ENCODE data around the gene EZH2.

EZH2 gene

GRCh38 chr7:148852272-148852671, 31.8 kb downstream of the EZH2 start:
- DNase-seq: no peak

- DNase-seq: no peak
These were observed 33.5 kb downstream of the EZH2 start for GRCh38 chr7:148850564-148850963.

DNA sequence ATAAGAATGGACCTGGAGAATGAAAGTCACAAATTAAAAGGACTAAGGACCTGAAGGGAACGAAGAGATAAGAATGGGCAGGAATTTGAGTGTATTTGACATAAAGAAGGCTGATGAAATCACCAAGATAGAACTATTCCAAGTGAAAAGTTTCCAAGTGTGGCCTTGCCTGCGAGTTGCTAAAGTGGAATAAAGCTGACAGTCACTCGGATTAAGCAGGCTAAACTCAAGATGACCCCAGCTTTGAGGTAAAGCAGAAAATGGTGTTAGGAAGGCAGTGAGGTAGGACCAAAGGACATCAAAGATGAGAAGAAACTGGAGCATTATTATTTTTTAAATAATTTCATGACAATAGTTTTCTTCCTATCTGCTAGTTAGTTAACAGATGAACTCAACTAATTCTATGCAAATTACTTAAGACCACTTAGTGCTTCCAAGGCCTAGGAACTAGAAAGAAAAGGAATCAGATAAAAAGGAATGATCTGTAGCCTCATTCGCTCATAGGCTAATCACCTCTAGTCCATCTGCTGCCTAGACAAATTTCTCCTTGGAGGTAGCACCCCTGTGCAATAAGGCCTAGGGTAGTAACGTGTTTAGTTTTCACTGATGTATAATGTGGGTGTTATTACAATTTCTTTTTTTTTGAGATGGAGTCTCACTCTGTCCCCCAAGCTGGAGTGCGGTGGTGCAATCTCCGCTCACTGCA, 34.5 kb downstream of the EZH2 start:
- DNase-seq: no peak

- no peak for DNase-seq
These were observed 36.0 kb downstream of the EZH2 start for GRCh38 chr7:148847815-148848734.

- no peak for DNase-seq
These were observed 45.2 kb downstream of the EZH2 start for GRCh38 chr7:148838905-148839304.

DNA sequence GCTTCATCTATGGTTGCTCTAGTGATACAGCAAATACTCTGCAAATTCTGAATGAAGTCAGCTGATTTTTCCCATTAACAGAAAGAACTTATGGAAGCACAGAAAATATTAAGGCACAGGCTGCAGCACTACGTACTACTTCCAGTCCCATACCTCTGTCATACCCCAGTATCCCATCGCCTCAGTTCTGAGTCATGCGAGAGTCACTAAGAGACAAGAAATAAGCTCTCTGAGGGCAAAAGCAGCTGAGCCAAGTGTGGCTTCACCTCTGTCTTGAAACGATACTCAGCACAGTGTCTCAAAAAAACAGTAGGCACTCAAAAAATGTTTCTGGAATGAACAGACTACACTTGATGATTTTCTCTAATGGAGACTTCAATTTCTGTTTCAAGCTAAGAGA, 48.2 kb downstream of the EZH2 start:
- DNase-seq: no peak

GRCh38 chr7:148834605-148835004, 49.5 kb downstream of the EZH2 start:
- no peak for DNase-seq

DNA sequence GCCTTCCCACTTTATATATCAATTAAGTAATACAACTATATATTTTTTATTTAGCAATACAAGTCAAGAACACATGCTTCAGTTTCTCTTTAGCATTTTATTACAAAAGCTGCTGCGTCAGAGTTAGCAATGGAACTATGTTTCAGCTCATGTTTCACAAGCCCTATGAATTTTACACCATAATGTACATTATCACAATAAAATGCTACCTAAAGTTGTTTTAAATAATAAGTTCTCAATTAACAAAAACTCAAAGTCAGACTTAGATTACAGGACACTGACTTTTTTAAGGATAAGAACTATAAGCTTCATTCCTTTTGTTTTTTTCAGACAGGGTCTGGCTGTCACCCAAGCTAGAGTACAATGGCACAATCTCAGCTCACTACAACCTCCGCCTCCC, 52.3 kb downstream of the EZH2 start:
- no peak for DNase-seq

GRCh38 chr7:148830897-148831692, 53.0 kb downstream of the EZH2 start:
- no peak for DNase-seq

GRCh38 chr7:148828965-148829364, 55.1 kb downstream of the EZH2 start:
- no peak for DNase-seq

GRCh38 chr7:148825338-148825737, 58.8 kb downstream of the EZH2 start:
- DNase-seq: no peak

- DNase-seq: no peak
These were observed 59.2 kb downstream of the EZH2 start for GRCh38 chr7:148824864-148825263.

DNA sequence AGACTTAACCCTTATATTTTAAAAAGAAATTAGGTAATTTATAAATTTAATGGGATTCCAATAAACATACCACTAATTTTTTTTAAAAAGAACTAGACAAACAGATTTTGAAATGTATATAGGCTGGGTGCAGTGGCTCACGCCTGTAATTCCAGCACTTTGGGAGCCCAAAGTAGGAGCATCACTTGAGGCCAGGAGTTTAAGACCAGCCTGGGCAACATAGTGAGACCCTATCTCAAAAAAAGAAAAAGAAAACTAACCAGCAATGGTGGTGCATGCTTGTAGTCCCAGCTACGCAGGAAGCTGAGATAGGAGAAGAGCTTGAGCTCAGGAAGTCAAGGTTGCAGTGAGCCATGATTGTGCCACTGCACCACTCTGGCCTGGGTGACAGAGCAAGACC, 62.7 kb downstream of the EZH2 start:
- no peak for DNase-seq

GRCh38 chr7:148819697-148820360, 64.3 kb downstream of the EZH2 start:
- DNase-seq: no peak

DNA sequence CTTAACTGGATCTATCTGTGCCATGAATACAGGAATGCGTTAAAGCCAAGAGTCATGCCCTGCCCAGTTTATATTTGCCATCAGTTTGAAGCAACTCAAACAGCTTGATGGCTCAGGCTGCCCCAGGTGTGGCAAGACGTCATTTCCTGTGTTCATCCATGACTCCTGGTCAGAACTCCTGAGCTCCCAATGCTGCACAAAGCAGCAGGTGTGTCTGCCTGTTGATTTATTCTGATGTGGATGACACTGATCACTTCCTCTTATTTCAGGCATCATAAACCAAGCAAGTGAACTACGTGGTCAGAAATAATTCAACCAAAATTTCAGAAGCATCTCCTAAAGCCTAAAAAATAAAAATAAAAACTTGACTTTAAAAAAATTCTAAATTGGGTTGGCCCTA, 68.5 kb downstream of the EZH2 start:
- DNase-seq: no peak

GRCh38 chr7:148814922-148815559, 69.0 kb downstream of the EZH2 start:
- no peak for DNase-seq

DNA sequence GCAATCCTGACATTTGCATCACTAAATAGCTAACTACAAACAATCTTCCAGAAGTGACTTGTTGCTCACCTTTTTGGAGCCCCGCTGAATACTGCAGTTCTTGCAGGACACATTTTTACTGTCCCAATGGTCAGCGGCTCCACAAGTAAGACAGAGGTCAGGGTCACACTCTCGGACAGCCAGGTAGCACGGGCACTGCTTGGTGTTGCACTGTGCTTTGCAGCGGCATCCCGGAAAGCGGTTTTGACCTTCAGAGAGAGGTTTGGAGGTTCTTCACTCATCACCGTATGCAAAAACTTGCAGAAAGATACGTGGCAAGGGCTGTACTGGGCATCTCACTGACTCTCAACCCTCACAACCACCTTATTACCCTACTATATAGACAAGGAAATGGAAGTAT, 70.2 kb downstream of the EZH2 start:
- no peak for DNase-seq

- DNase-seq: no peak
These were observed 72.2 kb downstream of the EZH2 start for GRCh38 chr7:148811892-148812291.

- no peak for DNase-seq
These were observed 74.2 kb downstream of the EZH2 start for GRCh38 chr7:148809856-148810255.

GRCh38 chr7:148807436-148807835, 76.7 kb downstream of the EZH2 start:
- no peak for DNase-seq

DNA sequence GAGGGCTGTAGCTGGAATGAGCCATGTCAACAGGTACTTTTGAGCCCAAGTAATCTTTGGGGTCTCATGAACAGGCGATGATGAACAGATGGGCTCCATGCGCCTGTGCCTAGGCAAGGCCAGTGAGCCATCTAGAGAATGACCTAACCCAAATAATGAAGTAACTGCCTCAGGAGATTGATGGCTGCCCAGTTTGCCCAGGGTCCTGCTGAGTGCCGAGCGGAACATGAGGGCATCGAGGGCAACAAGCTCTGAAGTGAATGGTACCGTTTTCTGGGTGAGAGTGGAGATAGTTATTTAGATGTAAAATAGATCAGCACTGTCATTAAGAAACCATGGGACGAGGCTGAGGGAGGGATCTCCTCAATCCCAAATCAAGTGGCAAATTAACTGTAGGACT, 77.9 kb downstream of the EZH2 start:
- DNase-seq: no peak
